Prostate gland (tissue), 2 donors: ENCODE results near the gene ALG1L2.

ENCODE experiments used
- CTCF ChIP-seq, 4 experiments: fragments of 200-600 bp in 2 of 4; fragments of 450-650 bp in 2 of 4; sonication (generic) in 2 of 4; IDR thresholded peaks; 1 replicate in 3 of 4; 2 replicates in 1 of 4; pipeline ENCODE4 v1.5.1; 2016 to 2019; ENCODE audit warnings: antibody characterized with exemption in 4 of 4, mild to moderate bottlenecking in 2 of 4, moderate library complexity in 2 of 4
- POLR2A ChIP-seq: fragments of 450-650 bp; IDR thresholded peaks from one replicate; pipeline ENCODE4 v1.6.1; 2016; ENCODE audit warnings: antibody characterized with exemption, mild to moderate bottlenecking
- POLR2AphosphoS5 ChIP-seq: sonication (generic); formaldehyde crosslinking; IDR thresholded peaks from one replicate; pipeline ENCODE4 v1.6.1; 2017; ENCODE audit warnings: antibody characterized with exemption

GRCh38 chr3:130111185-130111864 lies 29.7 kb downstream of the ALG1L2 start:
- TF ChIP-seq CTCF (IDR thresholded peaks at IDR 0.05): no peak
- peak; percentile 42 for TF ChIP-seq POLR2A
- peak; percentile 26 for TF ChIP-seq POLR2AphosphoS5
